Mucosa of rectum (tissue), 2 donors: ENCODE measurements around the gene CDH3.

Experiments
- H3K27ac ChIP-seq, 2 donors: one replicate each; pipeline ENCODE4 v1.7.0; 2013; ENCODE audit warnings: inconsistent platforms in 2 of 2, low read depth in 2 of 2, low read length in 2 of 2
- H3K27me3 ChIP-seq, 2 donors: one replicate each; pipeline ENCODE4 v1.7.0; 2013; ENCODE audit warnings: low read length in 2 of 2; ENCODE audit not compliant: control insufficient read depth in 2 of 2, insufficient read depth in 2 of 2
- H3K36me3 ChIP-seq, 2 donors: one replicate each; pipeline ENCODE4 v1.7.0; 2013; ENCODE audit warnings: low read length in 2 of 2; ENCODE audit not compliant: control insufficient read depth in 2 of 2, insufficient read depth in 2 of 2
- H3K4me1 ChIP-seq, 2 donors: one replicate each; pipeline ENCODE4 v1.7.0; 2013; ENCODE audit warnings: low read length in 2 of 2, mild to moderate bottlenecking in 1 of 2; ENCODE audit not compliant: control insufficient read depth in 2 of 2, insufficient read depth in 2 of 2
- H3K4me3 ChIP-seq, 2 donors: one replicate each; pipeline ENCODE4 v1.7.0; 2013; ENCODE audit warnings: low read length in 2 of 2
- H3K9ac ChIP-seq, 2 donors: one replicate each; pipeline ENCODE4 v1.7.0; 2013; ENCODE audit warnings: low read length in 2 of 2, low read depth in 1 of 2, mild to moderate bottlenecking in 1 of 2
- H3K9me3 ChIP-seq, 2 donors: one replicate each; pipeline ENCODE4 v1.7.0; 2013; ENCODE audit warnings: low read length in 2 of 2; ENCODE audit not compliant: control insufficient read depth in 2 of 2
- donor health status: healthy.
- donor health status: Normal muscosa, but diverticular disease.

The CDH3 gene

GRCh38 chr16:68696514-68696913, 51.4 kb downstream of the CDH3 start:
- Histone ChIP-seq H3K36me3 (no peaks in the 10 kb centered on the region), H3K9ac (no peak overlapping the region), H3K27me3 (no peaks in the 10 kb centered on the region), H3K4me3 (no peak overlapping the region), H3K4me1 (no peaks in the 10 kb centered on the region), H3K27ac (no peak overlapping the region), H3K9me3 (no peaks in the 10 kb centered on the region)

DNA sequence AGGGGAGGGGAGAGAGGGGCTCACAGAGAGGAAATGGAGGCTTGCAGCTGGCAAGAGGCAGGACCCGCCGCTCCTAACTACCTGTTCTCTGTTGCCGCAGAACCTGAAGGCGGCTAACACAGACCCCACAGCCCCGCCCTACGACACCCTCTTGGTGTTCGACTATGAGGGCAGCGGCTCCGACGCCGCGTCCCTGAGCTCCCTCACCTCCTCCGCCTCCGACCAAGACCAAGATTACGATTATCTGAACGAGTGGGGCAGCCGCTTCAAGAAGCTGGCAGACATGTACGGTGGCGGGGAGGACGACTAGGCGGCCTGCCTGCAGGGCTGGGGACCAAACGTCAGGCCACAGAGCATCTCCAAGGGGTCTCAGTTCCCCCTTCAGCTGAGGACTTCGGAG, 53.0 kb downstream of the CDH3 start:
- H3K4me1 ChIP-seq: no peaks in the 10 kb centered on the region
- no peak overlapping the region for H3K4me3 ChIP-seq
- no peak overlapping the region for H3K27ac ChIP-seq
- no peaks in the 10 kb centered on the region for H3K9me3 ChIP-seq
- no peak overlapping the region for H3K9ac ChIP-seq
- H3K27me3 ChIP-seq: no peaks in the 10 kb centered on the region
- no peaks in the 10 kb centered on the region for H3K36me3 ChIP-seq

DNA sequence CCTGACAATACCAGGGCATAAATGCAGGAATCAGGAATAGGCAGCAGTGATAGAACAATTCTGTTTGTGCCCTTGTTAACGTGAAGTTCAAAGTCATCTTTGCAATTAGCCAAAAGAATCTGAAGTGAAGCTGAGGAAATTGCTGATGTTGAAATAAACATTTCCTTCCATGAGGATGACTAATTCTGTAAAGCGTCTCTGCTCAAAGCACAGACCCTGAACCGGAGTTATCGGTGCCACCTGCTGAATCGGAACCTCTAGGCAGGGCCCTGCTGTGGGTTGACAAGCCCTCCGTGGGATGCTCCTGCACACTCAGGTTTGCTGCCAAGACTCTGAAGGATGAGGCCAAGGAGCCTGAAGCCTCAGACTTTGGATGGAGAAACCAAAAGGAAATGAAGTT, 55.0 kb downstream of the CDH3 start:
- Histone ChIP-seq H3K4me3 (no peak overlapping the region), H3K9me3 (no peaks in the 10 kb centered on the region), H3K4me1 (peaks cover 0 to 4% of the 10 kb centered on the region in 2 donors), H3K27me3 (no peaks in the 10 kb centered on the region), H3K27ac (no peak overlapping the region), H3K36me3 (no peaks in the 10 kb centered on the region), H3K9ac (no peak overlapping the region)

DNA sequence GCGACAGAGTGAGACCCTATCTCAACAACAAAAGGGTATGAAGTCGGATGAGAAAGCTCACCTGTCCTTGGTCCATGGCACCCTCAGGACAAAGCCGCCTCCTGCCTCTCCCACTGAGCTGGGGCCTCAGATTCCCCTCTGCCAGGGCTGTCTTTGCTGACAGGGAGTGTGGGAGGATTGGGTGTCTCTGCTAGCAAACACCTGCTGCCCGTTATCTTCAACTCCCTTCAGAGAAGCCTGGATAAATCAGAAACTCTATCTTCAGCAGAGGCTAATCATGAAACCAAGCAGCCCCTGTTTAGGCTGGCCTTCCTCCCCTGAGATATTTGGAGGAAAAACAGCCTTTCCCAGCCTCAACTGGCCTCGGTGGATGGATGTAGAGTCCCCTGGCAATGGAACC, 55.7 kb downstream of the CDH3 start:
- no peak overlapping the region for H3K27ac ChIP-seq

GRCh38 chr16:68704232-68704867, 59.2 kb downstream of the CDH3 start:
- peaks cover 6 to 16% of the 10 kb centered on the region in 2 donors for H3K4me1 ChIP-seq
- H3K9me3 ChIP-seq: no peaks in the 10 kb centered on the region
- H3K9ac ChIP-seq: peak overlapping the region in 1 of 2 donors; percentile 41
- H3K27me3 ChIP-seq: no peaks in the 10 kb centered on the region
- no peak overlapping the region for H3K4me3 ChIP-seq
- H3K36me3 ChIP-seq: no peaks in the 10 kb centered on the region
- no peak overlapping the region for H3K27ac ChIP-seq

More for the DNA sequence above, 55.7 kb downstream of the CDH3 start:
- peaks cover 0 to 4% of the 10 kb centered on the region in 2 donors for H3K4me1 ChIP-seq
- H3K9ac ChIP-seq: no peak overlapping the region
- no peak overlapping the region for H3K4me3 ChIP-seq
- H3K36me3 ChIP-seq: no peaks in the 10 kb centered on the region
- H3K9me3 ChIP-seq: no peaks in the 10 kb centered on the region
- no peaks in the 10 kb centered on the region for H3K27me3 ChIP-seq

- Histone ChIP-seq H3K36me3 (no peaks in the 10 kb centered on the region), H3K27me3 (peaks cover 0 to 2% of the 10 kb centered on the region in 2 donors), H3K9ac (peak overlapping the region in 1 of 2 donors; percentile 19), H3K9me3 (no peaks in the 10 kb centered on the region), H3K27ac (peak overlapping the region; percentile 70 to 78), H3K4me1 (peaks cover 6 to 16% of the 10 kb centered on the region in 2 donors), H3K4me3 (no peak overlapping the region)
These were observed 62.4 kb downstream of the CDH3 start for GRCh38 chr16:68707340-68708152.

DNA sequence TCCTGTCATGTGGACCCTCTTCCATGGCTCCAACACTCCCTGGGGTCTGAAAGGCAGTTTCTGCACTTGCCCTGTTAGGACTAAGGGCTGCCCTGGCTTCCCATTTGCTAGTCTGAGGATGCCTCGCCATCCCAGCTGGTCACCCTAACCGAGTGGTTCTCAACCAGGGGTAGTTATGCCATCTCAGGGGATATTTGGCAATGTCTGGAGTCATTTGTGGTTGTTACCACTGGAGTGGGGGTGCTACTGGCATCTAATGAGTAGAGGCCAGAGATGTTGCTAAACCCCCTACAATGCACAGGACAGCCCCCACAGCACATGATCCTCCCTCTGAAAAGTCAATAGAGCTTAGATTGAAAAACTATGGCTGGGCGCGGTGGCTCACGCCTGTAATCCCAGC, 65.1 kb downstream of the CDH3 start:
- no peak overlapping the region for H3K9ac ChIP-seq
- no peak overlapping the region for H3K4me3 ChIP-seq
- H3K27ac ChIP-seq: no peak overlapping the region
- H3K27me3 ChIP-seq: peaks cover 0 to 2% of the 10 kb centered on the region in 2 donors
- H3K36me3 ChIP-seq: no peaks in the 10 kb centered on the region
- no peaks in the 10 kb centered on the region for H3K9me3 ChIP-seq
- peaks cover 6 to 12% of the 10 kb centered on the region in 2 donors for H3K4me1 ChIP-seq

- Histone ChIP-seq H3K36me3 (no peaks in the 10 kb centered on the region), H3K9ac (no peak overlapping the region), H3K27ac (no peak overlapping the region), H3K4me3 (no peak overlapping the region), H3K27me3 (peaks cover 0 to 2% of the 10 kb centered on the region in 2 donors), H3K4me1 (peaks cover 12 to 13% of the 10 kb centered on the region in 2 donors), H3K9me3 (no peaks in the 10 kb centered on the region)
These were observed 66.5 kb downstream of the CDH3 start for GRCh38 chr16:68711421-68712139.

- no peak overlapping the region for H3K9ac ChIP-seq
- no peaks in the 10 kb centered on the region for H3K9me3 ChIP-seq
- H3K4me3 ChIP-seq: no peak overlapping the region
- H3K27ac ChIP-seq: no peak overlapping the region
- no peaks in the 10 kb centered on the region for H3K36me3 ChIP-seq
- H3K4me1 ChIP-seq: peaks cover 5 to 7% of the 10 kb centered on the region in 2 donors
- peaks cover 0 to 2% of the 10 kb centered on the region in 2 donors for H3K27me3 ChIP-seq
These were observed 68.3 kb downstream of the CDH3 start for GRCh38 chr16:68713361-68713760.

GRCh38 chr16:68715471-68715870, 70.4 kb downstream of the CDH3 start:
- Histone ChIP-seq H3K9me3 (no peaks in the 10 kb centered on the region), H3K4me3 (no peak overlapping the region), H3K4me1 (peaks cover 0 to 10% of the 10 kb centered on the region in 2 donors), H3K27ac (peak overlapping the region; percentile 63 to 72), H3K36me3 (no peaks in the 10 kb centered on the region), H3K9ac (no peak overlapping the region), H3K27me3 (no peaks in the 10 kb centered on the region)
